Activated CD8-positive, alpha-beta memory T cell treated with anti-CD3 and anti-CD28 coated beads, Interleukin-2, amount 50 U/mL, for 48 hours (primary cell): Measurements from ENCODE around the gene CXCR4.

Experiments
- DNase-seq: peaks from one replicate; pipeline ENCODE4 v3.0.0-alpha.2; 2020

The CXCR4 gene

GRCh38 chr2:136117909-136118818, at the start of gene CXCR4:
CXCR4 (minus strand) TSS chr2:136118149; CDS start chr2:136118060, 89 bp downstream.
- DNase-seq = peak; percentile 97

GRCh38 chr2:136164280-136164776, 46.4 kb upstream of the CXCR4 start:
- no peak for DNase-seq

- DNase-seq = no peak
These were observed 44.5 kb upstream of the CXCR4 start for GRCh38 chr2:136162438-136162837.

- no peak for DNase-seq
These were observed 38.5 kb upstream of the CXCR4 start for GRCh38 chr2:136156411-136156810.

GRCh38 chr2:136154384-136154783, 36.4 kb upstream of the CXCR4 start:
- no peak for DNase-seq

- no peak for DNase-seq
These were observed 33.3 kb upstream of the CXCR4 start for GRCh38 chr2:136151021-136151971.

- no peak for DNase-seq
These were observed 31.1 kb upstream of the CXCR4 start for GRCh38 chr2:136149011-136149410.

GRCh38 chr2:136146564-136146963, 28.6 kb upstream of the CXCR4 start:
- DNase-seq = no peak

GRCh38 chr2:136143603-136144451, 25.9 kb upstream of the CXCR4 start:
- DNase-seq = no peak

- no peak for DNase-seq
These were observed 23.7 kb upstream of the CXCR4 start for GRCh38 chr2:136141510-136142149.

- DNase-seq = no peak
These were observed 21.7 kb upstream of the CXCR4 start for GRCh38 chr2:136139631-136140030.

- no peak for DNase-seq
These were observed 20.0 kb upstream of the CXCR4 start for GRCh38 chr2:136137982-136138381.

GRCh38 chr2:136136931-136137330, 19.0 kb upstream of the CXCR4 start:
- no peak for DNase-seq

GRCh38 chr2:136135921-136136906, 18.3 kb upstream of the CXCR4 start:
- peak; percentile 69 for DNase-seq

- DNase-seq = no peak
These were observed 17.5 kb upstream of the CXCR4 start for GRCh38 chr2:136135462-136135861.

GRCh38 chr2:136134126-136134525, 16.2 kb upstream of the CXCR4 start:
- no peak for DNase-seq

GRCh38 chr2:136133586-136133985, 15.6 kb upstream of the CXCR4 start:
- DNase-seq = no peak

- DNase-seq = no peak
These were observed 15.2 kb upstream of the CXCR4 start for GRCh38 chr2:136133176-136133575.

- no peak for DNase-seq
These were observed 14.8 kb upstream of the CXCR4 start for GRCh38 chr2:136132825-136133155.

GRCh38 chr2:136131961-136132824, 14.2 kb upstream of the CXCR4 start:
- DNase-seq = peak; percentile 76
